Activated CD4-positive, alpha-beta T cell treated with anti-CD3 and anti-CD28 coated beads, Interleukin-2, amount 50 U/mL, for 48 hours (primary cell): Measurements from ENCODE around the gene CAPN11.

Experiments used
- DNase-seq, 2 experiments: peaks; one replicate each; pipeline ENCODE4 v3.0.0-alpha.2; 2020

CAPN11 gene

DNA sequence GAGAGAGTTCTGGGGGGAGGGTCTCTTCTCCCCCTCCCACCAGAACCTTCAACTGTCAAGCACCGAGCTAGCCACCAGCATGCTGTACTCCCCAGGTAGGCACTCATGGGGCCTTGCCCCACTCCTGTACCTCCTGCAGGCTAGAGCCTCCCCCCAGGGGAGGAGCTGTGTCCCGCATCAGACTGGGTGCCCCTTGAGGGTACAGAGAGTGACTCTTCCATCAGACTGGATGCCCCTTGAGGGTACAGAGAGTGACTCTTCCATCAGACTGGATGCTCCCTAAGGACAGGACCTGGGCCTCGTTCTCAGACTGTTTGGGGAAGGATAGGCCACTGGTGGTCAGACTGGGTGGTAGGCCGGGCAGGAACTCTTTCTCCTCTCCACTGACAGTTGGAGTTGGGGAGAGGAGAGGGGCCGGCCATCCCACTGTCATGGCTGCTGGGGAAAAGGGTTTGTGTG, at the start of gene CAPN11:
CAPN11 (plus strand) TSS at position 51 of the 459 bp plus-strand sequence; CDS start at position 80, 29 bp downstream.
- DNase-seq = no peak

DNA sequence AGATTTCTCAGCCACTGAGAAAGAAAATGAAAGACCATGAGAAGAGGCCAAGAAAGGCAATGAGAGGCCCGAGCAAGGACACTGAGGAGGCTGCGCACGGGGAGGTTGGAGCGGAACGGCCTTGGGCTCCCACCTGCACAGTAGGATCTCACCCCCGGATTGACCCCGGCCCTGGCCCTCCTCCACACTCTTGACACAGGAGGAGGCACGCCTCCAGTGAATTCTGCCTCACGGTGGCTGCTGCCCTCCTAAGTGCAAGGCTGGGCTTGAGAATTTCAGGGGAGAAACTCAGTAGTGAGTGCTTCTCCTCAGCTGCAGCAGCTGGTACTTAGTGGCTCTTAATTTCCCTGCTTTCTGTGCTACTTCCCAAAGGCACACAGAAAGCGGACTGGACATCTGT, 49.4 kb upstream of the CAPN11 start:
- DNase-seq = no peak

DNA sequence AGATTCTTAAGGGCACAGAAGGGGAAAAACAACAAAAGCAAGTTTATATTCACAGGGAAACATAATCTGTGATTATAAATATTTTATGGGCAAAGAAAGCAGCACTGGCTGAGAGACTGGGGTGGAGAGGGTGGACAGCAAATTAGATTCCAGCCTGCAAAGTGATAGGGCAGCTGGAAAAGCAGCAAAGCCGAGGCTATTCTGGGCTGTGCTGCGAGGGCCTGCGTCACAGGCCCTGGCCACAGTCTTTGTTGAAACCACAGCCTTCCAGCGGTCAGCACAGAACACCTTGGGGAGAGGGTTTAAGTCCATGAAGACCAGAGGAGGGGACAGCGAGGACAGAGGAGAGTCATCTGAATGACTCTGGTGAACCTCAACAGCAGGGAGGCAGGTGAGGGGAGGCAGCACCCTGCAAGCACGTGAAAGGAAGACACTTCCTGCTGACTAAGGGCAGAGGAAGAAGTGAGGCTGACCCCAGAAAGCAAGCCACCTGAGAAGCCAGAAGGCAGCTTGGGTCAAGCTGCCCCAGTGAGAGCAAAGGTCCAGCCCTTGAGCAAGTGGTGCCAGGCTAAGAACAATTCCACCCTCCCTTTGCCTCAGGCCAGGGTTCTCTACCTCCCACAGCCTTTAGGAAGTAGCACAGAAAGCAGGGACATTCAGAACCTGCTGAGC, 48.5 kb upstream of the CAPN11 start:
- no peak for DNase-seq

DNA sequence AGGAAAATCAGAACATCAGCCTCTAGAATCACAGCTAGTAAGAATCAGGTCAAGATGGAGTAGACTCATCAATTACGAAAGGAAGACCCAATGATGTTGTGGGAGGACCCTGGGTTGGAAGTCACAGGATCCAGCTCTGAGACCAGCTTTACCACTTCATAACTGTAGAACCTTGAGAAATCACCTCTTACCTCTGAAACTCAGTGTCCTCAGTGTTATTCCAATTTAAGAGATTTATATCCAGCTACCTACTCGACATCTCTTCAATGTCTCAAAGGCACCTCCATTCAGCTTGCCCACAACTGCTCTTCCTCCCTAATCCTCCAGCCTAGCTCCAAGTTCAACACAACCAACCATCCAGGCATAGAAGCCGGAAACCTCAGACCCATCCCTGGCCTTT, 47.7 kb upstream of the CAPN11 start:
- no peak for DNase-seq

DNA sequence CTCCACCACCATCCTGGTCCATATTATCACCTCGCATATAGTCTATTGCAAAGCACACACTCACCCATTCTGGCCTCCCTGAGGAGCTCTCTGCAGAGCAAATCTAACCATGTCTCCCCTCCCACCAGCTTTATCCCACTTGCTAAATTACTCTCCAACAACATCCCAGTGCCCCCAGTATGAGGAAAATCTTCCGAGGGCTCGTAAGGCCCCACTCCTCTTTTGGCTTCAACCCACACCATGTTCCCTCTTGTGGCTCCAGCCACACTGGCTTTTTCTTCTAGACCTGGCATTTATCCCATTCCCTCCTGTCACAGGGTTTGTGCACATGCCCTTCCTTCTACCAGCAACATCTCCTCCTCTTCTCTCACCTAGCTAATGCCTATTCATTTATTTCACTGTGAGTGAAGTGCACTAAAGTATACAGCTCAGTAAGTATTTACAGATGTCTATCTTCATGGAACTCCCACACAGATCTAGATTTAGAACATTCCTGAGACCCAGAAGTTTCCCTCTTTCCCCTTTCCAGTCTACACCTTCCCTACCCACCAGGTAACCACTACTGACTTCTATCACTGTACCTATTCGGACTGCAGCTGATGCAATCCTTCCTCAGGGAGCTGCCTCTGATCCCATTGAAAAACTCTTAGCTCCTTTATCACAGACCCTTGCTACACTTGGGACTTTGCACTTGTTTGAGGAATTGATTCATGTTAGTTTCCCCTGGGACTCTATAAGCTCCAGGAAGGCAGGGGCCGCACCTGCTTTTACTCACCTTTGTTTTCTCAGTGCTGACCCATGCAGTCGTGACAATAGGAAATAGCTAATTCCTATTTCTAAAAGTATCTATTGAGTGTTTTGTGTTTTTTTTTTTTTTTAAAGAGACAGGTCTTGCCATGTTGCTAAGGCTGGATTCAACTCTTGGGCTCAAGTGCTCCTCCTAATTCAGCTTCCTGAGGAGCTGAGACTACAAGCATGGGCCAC, 46.9 kb upstream of the CAPN11 start:
- DNase-seq = no peak

DNA sequence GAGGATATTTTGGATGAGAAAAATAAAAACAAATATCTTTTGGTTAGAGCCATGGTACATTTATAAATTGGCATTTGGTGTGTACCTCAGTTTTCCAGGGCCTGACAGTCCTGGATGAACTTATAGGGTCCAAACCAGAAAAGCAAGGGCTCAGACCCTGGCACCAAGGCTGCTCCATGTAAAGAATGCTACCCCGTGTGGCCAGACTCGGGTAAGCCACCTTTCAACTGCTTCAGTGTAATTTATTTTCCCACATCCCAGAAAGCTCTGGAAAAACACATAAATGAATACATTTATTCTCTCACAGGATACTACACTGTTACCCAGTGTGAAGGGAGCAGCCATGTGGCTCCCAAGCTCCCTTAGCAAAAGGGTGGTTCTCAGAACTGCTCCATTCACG, 45.2 kb upstream of the CAPN11 start:
- no peak for DNase-seq

DNA sequence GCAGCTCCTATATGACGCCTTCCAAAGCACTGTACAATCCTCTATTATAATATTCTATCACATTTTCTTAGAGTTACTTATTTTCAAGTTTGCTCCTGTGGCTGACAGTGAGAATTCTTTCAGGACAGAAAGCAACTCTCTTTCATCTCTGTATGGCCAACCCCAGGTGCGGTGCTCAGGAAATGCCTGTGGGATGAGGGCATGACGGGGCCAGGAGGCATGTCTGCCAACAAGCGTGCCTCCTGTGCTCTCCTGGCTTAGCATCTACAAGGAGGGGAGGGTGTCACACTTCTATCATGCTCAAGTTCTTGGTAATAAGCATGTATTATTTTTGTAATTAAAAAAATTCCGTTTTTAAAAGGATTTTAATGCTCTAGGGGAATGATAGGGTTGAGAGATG, 42.8 kb upstream of the CAPN11 start:
- DNase-seq = no peak

DNA sequence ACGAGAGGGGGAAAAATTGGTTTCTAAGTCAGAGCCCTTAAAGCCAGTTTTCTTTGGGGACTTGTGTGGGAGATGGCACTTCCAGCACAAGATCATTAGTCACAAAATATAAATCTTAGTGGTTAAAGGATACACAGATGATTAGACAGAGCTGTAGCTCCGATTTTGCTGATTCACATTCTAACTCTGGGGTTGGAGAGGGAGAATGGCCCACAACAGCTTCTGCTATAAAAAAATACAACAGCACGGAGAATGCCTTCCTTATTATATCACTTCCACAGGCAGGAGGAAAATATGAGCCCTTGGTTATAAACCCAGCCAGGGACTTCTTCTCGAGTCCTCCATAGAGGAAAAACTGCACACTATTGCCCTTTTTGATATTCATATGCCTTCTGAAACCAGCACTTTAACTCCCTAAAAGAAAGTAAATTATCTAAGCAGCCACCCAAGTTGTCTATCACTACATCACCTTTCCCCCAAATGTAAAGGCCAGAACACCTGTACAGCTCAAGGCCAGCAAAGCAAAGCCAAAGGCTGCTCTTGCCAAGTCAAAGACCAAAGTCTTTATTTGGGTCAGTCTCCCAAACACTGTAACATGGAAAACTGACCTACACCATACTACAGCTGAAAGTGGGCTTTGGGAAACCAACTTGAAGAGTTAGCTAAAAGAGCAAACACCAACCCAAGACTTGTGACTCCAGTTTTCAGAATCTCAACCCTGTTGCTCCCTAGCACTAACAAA, 41.8 kb upstream of the CAPN11 start:
- no peak for DNase-seq

DNA sequence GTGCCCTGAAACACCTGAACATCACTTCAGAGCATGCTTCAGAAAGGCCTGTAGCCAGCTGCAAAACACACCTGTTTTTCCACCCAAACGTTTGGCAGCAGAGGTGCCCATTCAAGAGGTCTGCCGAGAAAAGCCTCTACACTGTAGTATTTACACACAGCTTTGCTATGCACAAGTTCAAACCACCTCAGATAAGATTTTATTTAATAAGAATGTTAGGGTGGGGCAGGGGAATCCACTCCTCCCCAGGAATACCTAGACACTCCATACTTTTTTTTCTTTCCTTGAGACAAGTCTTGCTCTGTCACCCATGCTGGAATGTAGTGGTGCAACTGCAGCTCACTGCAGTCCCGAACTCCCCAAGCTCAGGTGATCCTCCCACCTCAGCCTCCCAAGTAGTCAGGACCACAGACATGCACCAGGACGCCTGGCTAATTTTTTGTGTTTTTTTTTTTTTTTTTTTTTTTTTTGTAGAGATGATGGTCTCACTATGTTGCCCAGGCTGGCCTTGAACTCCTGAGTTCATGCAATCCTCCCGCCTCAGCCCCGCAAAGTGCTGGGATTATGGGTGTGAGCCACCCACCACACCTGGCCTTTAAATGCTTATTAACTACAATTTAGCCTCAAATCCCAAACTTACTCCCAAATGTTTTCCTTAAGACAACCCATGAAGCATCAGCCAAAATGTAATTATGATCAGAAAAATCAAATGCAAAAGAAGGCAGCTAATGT, 41.1 kb upstream of the CAPN11 start:
- no peak for DNase-seq

DNA sequence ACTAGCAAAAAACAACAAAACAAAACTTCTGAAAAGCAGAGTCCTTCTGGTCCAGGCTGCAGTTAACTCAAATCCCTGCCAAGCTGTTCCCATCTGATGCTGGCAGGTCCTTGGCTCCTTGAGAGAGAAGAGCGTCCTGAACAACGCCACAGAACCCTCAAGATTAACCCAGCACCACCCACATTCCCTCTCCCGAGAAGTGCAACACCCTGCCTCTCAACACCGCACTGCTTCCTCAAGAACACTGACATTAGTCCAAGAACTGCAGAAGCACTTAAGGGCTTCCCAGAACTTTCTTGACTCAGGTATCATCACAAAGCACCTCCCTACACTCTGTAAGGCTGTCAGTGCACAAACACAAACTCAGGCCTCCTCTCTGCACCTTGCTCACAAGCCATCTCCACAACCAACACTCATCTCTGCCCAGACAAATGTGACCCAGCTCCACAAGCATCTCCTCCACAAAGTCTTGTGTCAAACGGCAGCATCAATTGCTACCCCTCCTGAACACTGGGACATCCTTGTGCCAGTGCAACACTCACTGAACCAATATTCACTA, 38.8 kb upstream of the CAPN11 start:
- DNase-seq = no peak

DNA sequence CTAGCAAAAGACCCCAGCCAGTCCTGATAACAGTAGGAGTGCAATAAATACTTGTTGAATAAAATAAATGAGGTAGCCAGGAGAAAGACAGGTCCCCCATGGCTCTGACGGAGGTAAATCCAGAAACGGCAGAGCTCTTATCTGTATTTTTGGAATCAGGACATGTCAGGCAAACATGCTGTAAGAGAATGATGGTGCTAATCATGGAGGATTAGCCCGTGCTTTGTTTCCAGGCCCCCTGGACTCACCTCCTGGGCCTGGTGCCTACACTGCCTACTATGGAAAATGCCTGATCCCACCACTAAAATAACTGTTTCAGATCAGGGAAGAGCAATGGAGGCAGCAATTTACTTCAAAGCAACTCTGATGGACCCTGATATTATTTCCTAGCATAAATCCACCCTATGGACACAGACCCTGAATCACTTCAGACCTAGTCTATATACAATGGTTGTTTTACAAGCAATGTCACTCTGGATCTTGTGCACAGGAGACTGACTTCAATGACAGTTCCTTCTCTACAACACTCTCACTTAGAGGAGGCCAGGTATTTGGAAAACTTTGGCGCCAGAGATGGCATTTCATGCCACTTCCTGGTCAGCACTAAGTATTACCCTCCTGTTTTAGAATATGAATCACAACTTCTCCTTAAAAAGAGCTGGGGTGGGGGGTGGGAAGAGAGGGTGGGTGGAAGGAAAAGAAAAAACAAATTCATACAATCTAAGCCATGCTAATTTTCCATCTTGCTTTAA, 37.8 kb upstream of the CAPN11 start:
- no peak for DNase-seq

DNA sequence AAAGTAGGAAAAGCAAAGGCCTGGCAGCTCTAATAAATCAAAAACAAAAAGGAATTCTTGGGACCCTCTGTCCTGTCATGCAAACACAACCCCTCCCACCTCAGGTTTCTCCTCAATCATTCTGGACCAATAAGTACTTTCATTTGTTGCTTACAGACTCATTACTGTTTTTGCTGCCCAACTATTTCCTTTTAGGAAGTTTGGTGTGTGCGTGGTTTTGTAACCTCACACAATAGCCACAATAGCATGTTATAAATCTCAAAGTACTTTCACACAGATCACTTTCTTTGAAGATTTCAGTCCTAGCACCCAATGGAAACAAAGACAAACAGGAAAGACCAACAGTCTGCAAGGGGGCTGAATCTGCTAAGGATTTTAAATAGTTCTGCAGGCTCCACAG, 35.8 kb upstream of the CAPN11 start:
- no peak for DNase-seq

DNA sequence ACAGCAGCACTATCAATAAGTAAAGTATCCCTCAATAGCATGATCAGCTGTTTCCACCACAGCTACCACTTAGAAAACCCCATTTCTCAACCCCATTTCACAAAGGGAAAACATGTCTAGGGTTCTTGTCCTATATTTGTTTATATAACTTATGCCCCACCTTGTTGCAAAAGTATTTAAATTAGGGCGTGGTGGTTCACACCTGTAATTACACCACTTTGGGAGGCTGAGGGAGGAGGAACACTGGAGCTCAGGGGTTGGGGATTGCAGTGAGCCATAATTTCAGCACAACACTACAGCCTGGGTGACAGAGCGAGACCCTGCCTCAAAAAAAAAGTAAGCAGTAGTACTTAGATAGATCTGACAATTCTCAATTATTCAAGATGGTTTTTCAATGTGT, 35.1 kb upstream of the CAPN11 start:
- DNase-seq = no peak

DNA sequence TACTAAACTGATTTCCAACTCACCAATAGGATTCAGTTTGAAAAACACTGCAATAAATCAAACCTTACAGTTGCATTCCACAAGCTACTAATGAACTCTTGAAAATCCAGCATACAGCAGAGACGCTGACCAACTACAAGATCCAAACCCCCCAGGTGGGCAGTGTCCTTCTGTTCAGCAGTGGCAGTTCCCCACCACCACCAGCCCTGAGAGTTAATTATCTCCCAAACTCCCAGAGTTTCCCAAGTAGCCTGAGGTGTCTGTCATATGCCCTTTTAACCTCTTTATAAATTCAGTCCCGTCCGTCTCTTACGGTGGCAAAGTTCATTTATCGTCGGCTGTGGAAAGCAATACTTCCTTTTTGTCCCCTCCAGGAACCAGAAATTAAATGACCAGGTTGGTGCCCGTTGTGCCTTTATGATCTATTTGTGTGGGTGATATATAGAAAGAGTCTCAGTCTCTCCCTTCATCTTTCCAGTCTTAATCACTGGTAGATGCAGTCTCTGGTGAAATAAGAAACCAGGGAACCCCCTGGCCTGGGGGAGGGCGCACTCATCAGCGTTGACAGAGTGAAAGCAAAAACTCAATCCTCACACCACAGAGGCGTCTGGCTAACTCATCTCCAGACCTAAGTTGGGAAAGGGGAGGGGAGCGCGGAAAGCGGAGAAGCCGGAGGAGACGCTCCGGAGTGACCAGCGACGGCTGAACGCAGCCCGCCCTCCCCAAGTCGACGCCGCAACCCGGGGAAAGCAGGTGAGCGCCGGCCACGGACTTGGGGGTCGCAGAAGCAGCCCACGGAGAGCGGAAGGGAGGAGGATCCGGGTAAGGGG, 32.1 kb upstream of the CAPN11 start:
- peak; percentile 86 to 93 for DNase-seq

DNA sequence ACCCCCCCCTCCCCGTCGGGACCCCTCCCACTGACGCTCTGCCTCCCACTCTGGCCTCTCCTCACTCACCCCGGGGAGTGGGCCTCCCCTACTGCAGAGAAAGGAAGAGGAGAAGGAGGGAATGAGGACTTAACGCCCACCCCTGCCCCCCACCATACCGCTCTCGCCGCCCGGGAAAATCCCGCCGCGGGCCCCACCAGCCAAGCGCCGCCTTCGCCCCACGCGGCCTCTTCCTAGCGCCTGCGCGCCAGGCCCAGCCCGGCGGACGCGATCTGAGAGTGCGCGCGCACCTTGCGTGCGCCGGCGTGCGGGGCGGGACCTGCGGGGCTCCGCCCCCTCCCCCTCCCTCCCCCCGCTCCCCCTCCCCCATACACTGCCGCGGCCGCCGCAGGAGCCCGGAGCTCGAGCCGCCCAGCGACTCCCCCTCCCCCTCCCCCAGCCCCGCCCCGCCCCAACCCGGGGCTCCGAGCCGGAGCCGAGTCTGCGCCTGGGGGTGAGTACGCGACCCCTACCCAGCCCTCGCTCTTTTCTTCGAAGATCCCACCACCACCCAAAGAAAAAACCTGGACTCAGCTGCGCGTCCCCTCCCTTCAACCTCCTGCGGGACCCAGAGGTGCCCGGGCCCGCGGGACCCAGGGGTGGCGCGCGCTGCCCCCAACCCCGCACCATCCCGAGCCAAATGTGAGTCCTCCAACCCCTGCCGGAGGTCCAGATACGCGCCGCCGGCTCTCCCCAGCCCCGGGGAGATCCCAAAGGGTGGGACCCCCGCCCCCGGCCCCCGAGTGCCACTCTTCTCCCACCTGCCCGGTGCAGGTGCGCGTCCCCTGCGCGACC, 31.2 kb upstream of the CAPN11 start, which contains the start of the genes MRPL14 and TMEM63B:
MRPL14 (minus strand) TSS at position 267 of the 834 bp plus-strand sequence. CDS start 10,841 bp downstream, outside the sequence.
TMEM63B (plus strand) TSS at position 369 of the 834 bp plus-strand sequence. CDS start 7,031 bp downstream, outside the sequence.
- DNase-seq = peak; percentile 86 to 88

DNA sequence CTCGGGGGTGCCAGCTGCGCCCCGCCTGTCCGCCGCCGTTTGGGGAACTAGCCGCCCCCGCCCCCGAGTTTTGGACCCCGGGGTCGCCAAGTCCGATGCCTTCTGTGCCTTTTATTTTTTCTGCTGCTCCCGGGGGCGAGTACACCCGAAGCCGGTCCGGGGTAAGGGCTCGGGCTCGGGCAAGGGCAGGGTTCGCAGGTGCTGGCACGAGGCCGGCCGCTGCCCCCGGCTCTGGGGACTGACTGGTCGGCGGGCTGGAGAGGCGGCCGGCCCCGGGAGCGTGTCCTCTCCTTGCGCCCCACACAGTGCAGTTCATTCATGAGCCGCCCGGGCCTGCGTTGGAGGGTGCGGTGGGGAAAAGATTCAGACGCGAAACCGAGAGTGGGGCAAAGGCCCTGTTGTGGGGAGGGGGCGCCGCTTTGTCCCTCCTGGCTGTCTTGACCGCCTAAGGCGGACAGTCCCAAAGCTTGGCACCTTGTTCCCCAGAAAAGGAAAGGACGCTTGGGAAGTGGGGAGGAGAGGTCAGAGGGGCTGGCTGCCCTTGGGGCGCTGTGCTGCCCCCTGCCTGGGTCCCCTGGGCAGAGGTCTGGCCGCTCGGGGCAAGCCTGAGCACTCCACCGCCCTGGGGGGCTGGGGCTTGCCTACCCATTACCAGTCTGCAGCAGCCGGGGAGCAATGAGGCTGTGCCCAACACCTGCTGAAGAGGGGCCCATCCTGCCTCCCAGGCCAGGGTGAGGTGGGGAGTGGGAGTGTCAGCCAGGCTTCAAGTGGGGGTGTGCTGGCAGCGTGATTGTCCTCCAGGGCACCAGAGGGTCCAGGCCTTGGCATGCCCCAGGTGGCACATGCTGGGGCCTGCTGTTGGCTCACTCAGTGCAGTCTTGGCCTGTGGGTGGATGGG, 30.4 kb upstream of the CAPN11 start:
- peak; percentile 18 to 25 for DNase-seq

DNA sequence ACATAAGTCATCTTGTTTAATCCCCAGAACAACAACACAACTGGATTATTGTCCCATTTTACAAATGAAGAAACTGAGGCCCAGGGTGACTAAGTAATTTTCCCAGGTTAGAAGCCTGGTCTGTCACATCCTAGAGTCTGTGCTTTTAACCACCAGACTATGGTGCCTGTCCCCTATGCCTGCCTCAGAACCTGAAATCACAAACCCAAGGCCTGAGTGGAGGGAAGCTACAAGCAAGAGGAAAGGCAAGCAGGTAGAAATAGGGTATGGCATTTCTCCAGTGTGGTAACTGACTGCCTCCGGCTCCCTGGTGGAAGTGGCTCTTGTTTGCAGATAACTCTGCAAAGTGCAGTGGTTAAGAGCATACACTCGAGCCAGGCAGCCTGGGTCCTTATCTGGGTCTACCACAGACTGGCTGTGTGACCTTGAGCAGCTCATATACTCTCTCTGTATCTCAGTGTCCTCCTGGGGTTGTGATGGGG, 28.7 kb upstream of the CAPN11 start:
- no peak for DNase-seq

DNA sequence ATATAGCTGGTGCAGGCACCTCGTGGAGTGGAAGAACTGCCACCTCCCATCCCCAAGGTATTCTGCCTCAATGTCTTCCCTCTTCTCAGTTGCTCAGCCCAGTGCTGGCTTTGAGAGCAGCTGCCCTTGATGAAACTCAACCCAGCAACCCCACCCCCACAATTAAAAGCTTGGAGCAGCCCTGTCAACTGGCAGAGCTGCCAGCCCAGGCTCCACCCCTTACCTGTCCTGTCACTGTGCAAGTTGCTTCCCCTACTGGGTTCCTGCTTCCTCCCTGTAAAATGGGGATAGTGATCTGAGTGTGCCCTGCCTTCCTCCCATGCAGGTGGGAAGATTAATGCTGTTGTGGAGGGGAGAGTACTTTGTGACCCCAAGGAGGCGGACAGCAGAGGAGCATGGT, 26.7 kb upstream of the CAPN11 start:
- no peak for DNase-seq
